ENCODE data around the gene MYH10.

GRCh38 chr17:8586766-8587165 lies 43.8 kb downstream of the MYH10 start:
- TF ChIP-seq CTCF (IDR thresholded peaks at IDR 0.05; ENCODE audit: low read length) (no peak), EZH2 (IDR thresholded peaks at IDR 0.05; ENCODE audit: borderline replicate concordance, low read length) (no peak)

Measured in OCI-LY1 (cell line).